Smooth muscle cell (in vitro differentiated cells): ENCODE results near the gene LDLRAP1. TPM values are rescaled to one million over a fixed set of nuclear protein-coding genes. Genes with fewer than 3 reads are reported as not detected.
"Not testable (repeated sequence)": the region's sequence is repeated elsewhere in the genome, so short reads cannot be mapped to it uniquely, and the experiment has no call there.

ENCODE experiments used
- DNase-seq: peaks from one replicate; lab custom pipeline; 2025; ENCODE audit not compliant: unreplicated experiment; lab: John Stamatoyannopoulos, UW
- H2AFZ ChIP-seq: fragments of 200-600 bp; sonication (generic); 2 replicates; pipeline ENCODE4 v1.6.0; 2016; ENCODE audit warnings: antibody characterized with exemption, low read depth, mild to moderate bottlenecking
- H3F3A ChIP-seq: fragments of 200-600 bp; sonication (generic); 2 replicates; pipeline ENCODE4 v1.6.0; 2017; ENCODE audit warnings: antibody characterized with exemption, low read depth
- H3K27ac ChIP-seq: fragments of 200-600 bp; sonication (generic); 2 replicates; pipeline ENCODE4 v1.5.1; 2016; ENCODE audit warnings: low read depth, mild to moderate bottlenecking
- H3K27me3 ChIP-seq: fragments of 200-600 bp; sonication (generic); 2 replicates; pipeline ENCODE4 v1.6.1; 2016; ENCODE audit warnings: low read depth, mild to moderate bottlenecking
- H3K36me3 ChIP-seq: fragments of 200-600 bp; sonication (generic); 2 replicates; pipeline ENCODE4 v1.5.1; 2016; ENCODE audit warnings: low read depth
- H3K4me1 ChIP-seq: fragments of 200-600 bp; sonication (generic); 2 replicates; pipeline ENCODE4 v1.5.1; 2016; ENCODE audit warnings: low read depth
- H3K4me2 ChIP-seq: fragments of 200-600 bp; sonication (generic); 2 replicates; pipeline ENCODE4 v1.6.0; 2016; ENCODE audit warnings: mild to moderate bottlenecking
- H3K4me3 ChIP-seq: fragments of 200-600 bp; sonication (generic); 2 replicates; pipeline ENCODE4 v1.5.1; 2016; ENCODE audit warnings: mild to moderate bottlenecking
- H3K79me2 ChIP-seq: fragments of 200-600 bp; sonication (generic); 2 replicates; pipeline ENCODE4 v1.6.0; 2016; ENCODE audit warnings: low read depth, mild to moderate bottlenecking
- H3K9ac ChIP-seq: fragments of 200-600 bp; sonication (generic); 2 replicates; pipeline ENCODE4 v1.6.0; 2016; ENCODE audit warnings: low read depth
- H3K9me3 ChIP-seq: fragments of 200-600 bp; sonication (generic); replicated peaks from 2 replicates; pipeline ENCODE4 v1.5.1; 2016; ENCODE audit warnings: low read depth
- H4K20me1 ChIP-seq: fragments of 200-600 bp; sonication (generic); 2 replicates; pipeline ENCODE4 v1.6.0; 2016; ENCODE audit warnings: low read depth
- CTCF ChIP-seq: fragments of 200-600 bp; sonication (generic); IDR thresholded peaks from 2 replicates; pipeline ENCODE4 v1.5.1; 2017; ENCODE audit warnings: borderline replicate concordance, mild to moderate bottlenecking, antibody characterized with exemption; ENCODE audit not compliant: insufficient read depth, poor library complexity, severe bottlenecking
- WGBS: methylation state at CpG from one replicate; pipeline ENCODE4 v1.1.7; 2016; ENCODE audit warnings: low lambda C conversion rate; 5-methylcytosine and 5-hydroxymethylcytosine counted together
- polyA plus RNA-seq: library from polyadenylated mRNA; unstranded; fragments of >200 nt; fragmentation: Nextera tagmentation; extraction: Ambion mirVana; gene quantifications from 2 replicates; pipeline ENCODE4 v1.2.1, GENCODE V29; 2016
- total RNA-seq: library from RNA; depleted of rRNA; stranded (reverse); fragments of >200 nt; gene quantifications from 2 replicates; pipeline ENCODE4 v1.2.3, GENCODE V29; 2014

Gene LDLRAP1
- total and polyA plus RNA-seq, 2 experiments from 2014 or later: 19.5 to 39.0 TPM

DNA sequence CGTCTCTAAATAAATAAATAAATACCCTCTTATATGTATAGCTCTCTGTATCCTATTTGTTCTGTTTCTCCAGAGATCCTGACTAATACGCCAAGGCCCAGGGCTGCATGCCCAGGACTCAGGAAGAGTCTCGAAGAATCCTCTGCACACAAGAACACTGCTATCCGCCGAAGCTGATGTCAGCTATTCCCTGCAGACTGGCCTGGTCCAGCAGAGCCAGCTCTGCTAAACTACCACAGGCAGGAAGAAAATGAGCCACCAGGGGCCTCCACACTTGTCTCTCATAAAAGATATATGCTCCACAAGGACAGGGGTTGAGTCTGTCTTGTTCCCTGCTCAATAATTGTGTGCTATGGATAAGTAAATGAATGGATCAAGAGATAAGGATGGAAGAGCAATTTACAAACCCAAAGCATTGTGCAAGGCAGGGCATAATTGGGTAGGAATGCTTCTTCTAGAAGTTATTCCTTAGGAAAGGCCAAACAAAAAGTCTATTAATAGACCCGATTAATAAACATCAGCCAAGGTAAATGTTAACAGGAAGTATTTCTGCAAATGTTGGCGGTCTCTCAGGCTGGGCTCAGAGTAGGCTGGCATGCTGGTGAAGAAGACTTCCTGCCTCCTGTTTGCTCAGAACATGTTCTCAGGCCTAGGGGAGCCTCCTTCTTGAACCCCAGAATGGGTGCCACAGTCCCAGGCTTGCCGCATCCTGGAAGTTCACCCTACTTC lies 46.9 kb downstream of the LDLRAP1 start:
- no peak overlapping the region for H3K4me2 ChIP-seq
- H3K9me3 ChIP-seq: no peaks in the 10 kb centered on the region
- H3F3A ChIP-seq: no peaks in the 10 kb centered on the region
- no peaks in the 10 kb centered on the region for H4K20me1 ChIP-seq
- H3K79me2 ChIP-seq: no peaks in the 10 kb centered on the region
- no peak overlapping the region for H3K9ac ChIP-seq
- H3K27me3 ChIP-seq: no peaks in the 10 kb centered on the region
- no peak for DNase-seq
- no peaks in the 10 kb centered on the region for H3K4me1 ChIP-seq
- no peak overlapping the region for H2AFZ ChIP-seq
- no peaks in the 10 kb centered on the region for H3K36me3 ChIP-seq
- no peak for TF ChIP-seq CTCF
- H3K27ac ChIP-seq: no peak overlapping the region
- WGBS: 77% methylated on average over 8 of the region's 8 CpGs
- H3K4me3 ChIP-seq: no peak overlapping the region

- no peak for DNase-seq
- H3K36me3 ChIP-seq: no peaks in the 10 kb centered on the region
- H3K9ac ChIP-seq: no peak overlapping the region
- no peak overlapping the region for H3K4me3 ChIP-seq
- H4K20me1 ChIP-seq: no peaks in the 10 kb centered on the region
- no peak overlapping the region for H3K27ac ChIP-seq
- H3K79me2 ChIP-seq: no peaks in the 10 kb centered on the region
- no peak overlapping the region for H2AFZ ChIP-seq
- H3K4me2 ChIP-seq: no peak overlapping the region
- H3K9me3 ChIP-seq: no peaks in the 10 kb centered on the region
- H3K4me1 ChIP-seq: no peaks in the 10 kb centered on the region
- no peaks in the 10 kb centered on the region for H3F3A ChIP-seq
- TF ChIP-seq CTCF: no peak
- 89% methylated on average over 2 of the region's 2 CpGs for WGBS
- H3K27me3 ChIP-seq: no peaks in the 10 kb centered on the region
These were observed 50.5 kb downstream of the LDLRAP1 start for GRCh38 chr1:25593861-25594260.

DNA sequence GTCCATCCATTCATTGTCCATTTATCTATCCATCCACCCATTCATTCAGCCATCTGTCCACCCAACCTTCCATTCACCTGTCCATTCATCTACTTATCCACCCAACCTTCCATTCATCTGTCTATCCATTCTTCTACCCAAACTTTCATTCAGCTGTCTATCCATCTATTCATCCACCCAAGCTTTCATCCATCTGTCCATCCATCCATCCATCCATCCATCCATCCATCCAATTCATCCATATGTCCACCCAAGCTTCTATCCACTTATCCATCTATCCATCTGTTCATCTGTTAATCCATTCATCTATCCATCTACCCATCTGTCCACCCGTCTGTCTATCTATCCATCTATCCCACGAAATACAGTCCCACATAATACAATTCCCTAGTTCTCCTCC lies 51.6 kb downstream of the LDLRAP1 start:
- Histone ChIP-seq H3K79me2 (no peaks in the 10 kb centered on the region), H2AFZ (no peak overlapping the region), H3K27ac (no peak overlapping the region), H3K4me2 (no peak overlapping the region), H3K27me3 (no peaks in the 10 kb centered on the region), H3K4me1 (no peaks in the 10 kb centered on the region), H3F3A (no peaks in the 10 kb centered on the region), H4K20me1 (no peaks in the 10 kb centered on the region), H3K9me3 (no peaks in the 10 kb centered on the region), H3K36me3 (no peaks in the 10 kb centered on the region), H3K4me3 (no peak overlapping the region), H3K9ac (no peak overlapping the region)
- 72% methylated on average over 2 of the region's 2 CpGs for WGBS
- TF ChIP-seq CTCF: no peak
- no peak for DNase-seq

- H3K4me2 ChIP-seq, H3K79me2 ChIP-seq, H4K20me1 ChIP-seq, H3K27me3 ChIP-seq, H3K36me3 ChIP-seq, H3K4me3 ChIP-seq, DNase-seq, H3K27ac ChIP-seq, H3F3A ChIP-seq, H3K4me1 ChIP-seq, H3K9ac ChIP-seq, H3K9me3 ChIP-seq, H2AFZ ChIP-seq: not testable (repeated sequence)
- 96% methylated on average over 5 of the region's 5 CpGs for WGBS
These were observed 53.2 kb downstream of the LDLRAP1 start for GRCh38 chr1:25596641-25597040.
